T-helper 2 cell treated with Interferon-gamma antibody and Interleukin-4, amounts not matched to agents 100 ng/mL and 5 ng/mL, for 36 hours (primary cell): Measurements from ENCODE around the gene DMC1. TPM values are rescaled to one million over a fixed set of nuclear protein-coding genes. Genes with fewer than 3 reads are reported as not detected.
"Not testable (repeated sequence)": the region's sequence is repeated elsewhere in the genome, so short reads cannot be mapped to it uniquely, and the experiment has no call there.

Experiments used
- intact Hi-C: fragments of 100-400 bp; cut with micrococcal nuclease; formaldehyde crosslinking; loops from one replicate; pipeline ENCODE4 v1.15.1; 2023
- total RNA-seq: library from RNA; stranded (reverse); gene quantifications from 2 replicates; pipeline ENCODE4 v1.2.3, GENCODE V29; 2022

The DMC1 gene, protein sequence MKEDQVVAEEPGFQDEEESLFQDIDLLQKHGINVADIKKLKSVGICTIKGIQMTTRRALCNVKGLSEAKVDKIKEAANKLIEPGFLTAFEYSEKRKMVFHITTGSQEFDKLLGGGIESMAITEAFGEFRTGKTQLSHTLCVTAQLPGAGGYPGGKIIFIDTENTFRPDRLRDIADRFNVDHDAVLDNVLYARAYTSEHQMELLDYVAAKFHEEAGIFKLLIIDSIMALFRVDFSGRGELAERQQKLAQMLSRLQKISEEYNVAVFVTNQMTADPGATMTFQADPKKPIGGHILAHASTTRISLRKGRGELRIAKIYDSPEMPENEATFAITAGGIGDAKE
- total RNA-seq = 12.5 and 13.0 TPM in 2 replicates

DNA sequence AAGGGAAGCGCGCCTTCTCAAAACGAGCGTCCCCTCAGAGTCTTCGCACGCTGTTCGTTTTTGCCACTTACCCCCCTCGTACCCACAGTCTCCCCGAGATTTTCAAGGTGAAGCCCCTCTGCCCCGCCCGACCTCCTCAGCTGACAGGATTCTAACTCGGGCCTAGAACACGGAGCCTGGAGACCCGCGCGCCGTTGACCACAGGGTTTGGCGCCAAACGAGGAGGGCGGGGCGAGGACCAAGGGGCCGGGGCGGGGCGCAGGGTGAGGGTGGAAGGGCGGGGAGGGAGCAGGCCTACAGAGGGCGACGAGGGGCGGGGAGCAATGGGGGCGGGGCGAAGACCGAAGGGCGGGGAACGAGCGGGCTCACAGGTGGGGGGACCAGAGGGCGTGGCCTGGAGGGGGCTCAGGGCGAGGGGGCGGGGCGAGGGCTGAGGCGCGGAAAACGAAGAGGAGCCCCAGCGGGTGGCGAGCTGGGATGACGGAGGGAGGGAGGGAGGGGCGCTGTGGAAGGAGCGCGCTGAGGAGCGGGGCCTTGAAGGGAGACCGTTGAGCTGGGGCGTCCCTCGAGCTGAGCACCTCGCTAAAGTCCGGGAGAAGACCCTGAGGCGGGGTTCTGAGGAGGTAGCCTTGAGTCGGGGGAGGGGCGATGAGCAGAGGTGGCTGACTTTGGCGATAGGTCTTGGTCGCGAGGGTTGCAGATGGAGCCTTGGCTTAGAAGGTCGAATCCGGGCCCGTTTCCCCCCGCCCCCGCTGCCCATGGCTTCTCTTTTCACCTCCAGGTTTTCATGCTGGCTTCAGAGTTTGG lies at the start of gene DMC1:
TSS of gene DMC1 (minus strand) at position 212 of the 807 bp plus-strand sequence. CDS start 1,927 bp downstream, outside the sequence.
- intact Hi-C loops = loop anchor here (1.0 to 5.0 kb wide), 6 partner anchors 65 to 518 kb away; partner anchors contain the start of genes CSNK1E and GTPBP1

DNA sequence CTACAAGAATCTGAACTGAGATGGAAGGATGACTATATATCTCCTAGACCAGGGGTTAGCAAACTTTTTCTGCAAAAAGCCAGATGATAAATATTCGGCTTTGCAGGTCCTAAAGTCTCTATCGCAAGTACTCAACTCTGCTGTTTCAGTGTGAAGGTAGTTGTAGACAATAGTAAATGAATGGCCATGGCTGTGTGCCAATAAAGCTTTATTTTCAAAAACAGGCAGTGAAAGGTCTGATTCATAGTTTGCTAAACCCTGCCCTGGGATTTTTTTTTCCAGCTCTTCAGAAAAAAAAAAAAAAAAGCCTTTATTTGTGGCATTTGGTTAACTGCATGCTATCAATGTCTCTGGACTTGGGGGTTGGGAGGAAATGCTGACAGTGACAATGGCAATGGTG lies 48.7 kb upstream of the DMC1 start:
- intact Hi-C loops = no loop called here

DNA sequence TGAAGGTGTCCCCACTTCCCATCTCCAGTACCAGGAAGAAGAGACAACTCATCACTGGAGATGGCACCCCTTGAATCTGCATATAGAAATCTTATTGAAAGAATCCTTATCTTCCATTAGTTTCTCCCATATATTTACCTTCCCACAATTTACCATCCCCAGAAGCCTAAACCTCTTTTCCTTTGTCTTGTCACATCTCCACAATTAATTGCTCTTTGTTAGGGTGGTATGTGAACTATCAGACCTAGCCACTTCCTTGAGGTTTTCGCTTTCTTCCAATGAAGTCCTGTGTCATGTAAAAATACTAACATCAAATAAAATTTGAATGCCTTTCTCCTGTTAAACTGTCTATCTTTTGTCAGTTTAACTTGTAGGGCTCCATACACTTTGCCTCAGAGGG lies 48.3 kb upstream of the DMC1 start:
- intact Hi-C loops = no loop called here

DNA sequence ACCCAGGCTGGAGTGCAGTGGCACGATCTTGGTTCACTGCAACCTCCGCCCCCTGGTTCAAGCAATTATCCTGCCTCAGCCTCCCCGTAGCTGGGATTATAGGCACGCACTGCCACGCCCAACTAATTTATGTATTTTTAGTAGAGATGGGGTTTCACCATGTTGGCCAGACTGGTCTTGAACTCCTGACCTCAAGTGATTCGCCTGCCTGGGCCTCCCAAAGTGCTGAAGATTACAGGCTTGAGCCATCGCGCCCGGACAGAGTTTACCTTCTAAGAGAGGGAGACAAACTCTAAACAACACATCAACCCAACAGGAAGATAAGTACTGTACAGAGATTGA lies 45.1 kb upstream of the DMC1 start:
- intact Hi-C loops = not testable (repeated sequence)

DNA sequence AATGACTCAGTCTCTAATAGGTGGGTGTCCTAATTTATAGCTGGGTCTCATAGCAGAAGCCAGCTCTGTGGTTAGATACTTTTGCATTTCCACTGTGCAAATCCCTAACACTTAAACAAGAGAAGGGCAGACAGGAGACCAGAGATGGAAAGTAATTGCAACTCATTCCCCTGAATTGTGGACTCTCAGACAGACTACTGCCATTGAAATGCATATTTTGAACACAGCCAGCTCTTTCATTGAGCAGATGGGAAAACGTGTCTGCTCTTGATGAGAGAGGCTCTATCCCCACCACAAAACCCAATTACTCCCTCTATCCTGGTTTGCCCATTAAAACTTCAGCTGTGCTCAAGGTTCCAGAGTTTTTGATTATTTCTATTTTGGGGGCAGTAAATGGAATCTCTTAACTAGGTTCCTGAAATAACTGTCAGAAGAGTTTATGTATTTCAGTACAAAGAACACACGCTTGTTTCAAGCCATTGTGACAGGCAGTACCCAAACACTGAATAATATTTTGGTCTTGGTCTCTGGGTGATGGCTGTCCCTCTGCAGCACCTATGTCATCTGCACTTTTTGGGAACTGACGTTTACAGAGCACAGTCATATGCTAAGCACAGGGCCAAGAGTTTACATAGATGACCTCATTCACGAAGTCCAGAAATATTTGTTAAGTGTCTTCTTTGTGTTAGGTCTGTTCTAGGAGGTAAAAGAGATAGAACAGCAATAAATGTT lies 44.5 kb upstream of the DMC1 start:
- intact Hi-C loops = no loop called here

DNA sequence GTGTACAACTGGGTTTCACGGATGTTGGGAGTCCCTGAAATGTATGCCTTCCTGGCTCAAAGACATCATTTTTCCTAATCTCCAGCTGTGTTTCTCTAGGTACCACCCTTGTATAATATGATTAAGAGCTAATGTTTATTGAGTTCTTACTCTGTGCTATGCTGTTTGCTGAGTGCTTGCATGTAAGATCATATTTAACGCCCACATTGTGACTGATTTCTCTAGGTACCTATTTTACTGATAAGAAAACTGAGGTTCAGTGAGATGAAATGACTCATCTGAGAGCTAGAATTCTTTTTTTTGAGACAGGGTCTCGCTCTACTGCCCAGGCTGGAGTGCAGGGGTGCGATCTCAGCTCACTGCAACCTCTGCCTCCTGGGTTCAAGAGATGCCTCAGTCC lies 43.6 kb upstream of the DMC1 start:
- intact Hi-C loops = no loop called here

DNA sequence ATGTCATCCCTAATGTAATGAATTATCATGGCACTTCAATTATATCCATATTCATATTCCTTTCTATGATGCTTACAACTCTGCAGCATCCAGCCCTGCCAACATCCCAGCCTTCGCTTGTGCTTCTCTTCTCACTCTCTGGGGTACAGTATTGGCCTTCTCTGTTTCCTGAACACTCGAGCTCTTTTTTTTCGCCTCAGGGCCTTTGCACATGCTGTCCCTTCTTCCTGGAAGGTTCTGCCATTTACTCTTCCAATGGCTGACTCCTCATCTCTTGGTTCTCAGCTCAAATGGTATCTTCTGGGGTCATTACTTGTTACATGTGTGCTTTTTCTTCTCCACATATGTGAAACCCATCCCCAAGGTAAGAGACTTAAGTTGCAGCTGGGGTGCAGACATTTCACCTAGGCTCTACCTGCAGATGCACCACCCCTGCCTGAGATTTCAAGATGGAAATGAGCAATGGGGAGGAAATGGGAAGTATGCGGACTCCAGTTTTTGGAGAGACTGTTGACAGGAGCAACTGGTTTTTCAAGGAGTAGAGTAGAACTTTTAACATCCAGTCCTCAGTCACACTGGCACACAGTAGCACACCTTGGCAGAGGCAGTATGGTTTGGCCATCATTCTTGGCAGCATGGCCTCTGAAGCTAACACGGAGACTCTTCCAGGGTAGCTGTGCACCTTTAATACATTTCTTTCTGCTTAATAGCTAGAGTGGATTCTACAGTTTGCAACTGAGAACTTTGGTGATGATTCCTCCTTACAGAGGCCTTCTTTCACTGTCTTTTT lies 42.4 kb upstream of the DMC1 start:
- intact Hi-C loops = no loop called here

DNA sequence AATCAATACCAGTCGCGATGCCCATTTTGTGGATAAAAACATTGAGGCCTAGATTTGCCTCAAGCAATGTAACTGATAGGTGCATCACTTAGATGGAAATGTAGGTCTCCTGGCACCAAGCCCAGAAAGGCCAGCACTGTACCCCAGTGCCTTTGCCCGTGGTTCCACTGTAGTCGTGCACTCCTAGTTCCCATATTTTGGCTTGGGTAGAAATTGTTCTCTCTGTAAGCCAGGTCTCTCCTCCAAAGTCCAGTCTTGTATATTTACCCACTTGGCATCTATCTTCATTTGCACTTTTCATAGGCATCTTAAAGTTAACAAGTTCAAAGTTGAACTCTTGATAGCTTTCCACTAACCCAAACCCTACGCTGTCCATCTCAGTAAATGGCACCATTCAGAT lies 41.6 kb upstream of the DMC1 start:
- intact Hi-C loops = no loop called here

DNA sequence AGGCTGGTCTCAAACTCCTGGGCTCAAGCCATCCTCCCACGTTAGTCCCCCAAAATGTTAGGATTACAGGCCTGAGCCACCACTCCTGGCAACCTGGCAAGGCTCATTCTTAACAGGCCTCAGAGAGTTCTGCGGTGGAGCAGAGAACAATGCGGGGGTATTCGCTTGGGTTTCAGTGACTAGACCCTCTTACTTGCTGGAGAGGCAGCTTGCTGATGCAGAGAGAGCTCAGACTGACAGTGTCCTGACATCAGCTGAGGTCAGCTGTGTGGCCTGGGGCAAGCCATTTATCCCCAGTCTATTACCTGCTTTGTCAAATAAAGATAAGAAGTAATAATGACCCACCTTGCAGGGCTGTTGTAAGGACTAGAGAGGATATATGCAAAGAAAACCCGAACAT lies 40.3 kb upstream of the DMC1 start:
- intact Hi-C loops = no loop called here

DNA sequence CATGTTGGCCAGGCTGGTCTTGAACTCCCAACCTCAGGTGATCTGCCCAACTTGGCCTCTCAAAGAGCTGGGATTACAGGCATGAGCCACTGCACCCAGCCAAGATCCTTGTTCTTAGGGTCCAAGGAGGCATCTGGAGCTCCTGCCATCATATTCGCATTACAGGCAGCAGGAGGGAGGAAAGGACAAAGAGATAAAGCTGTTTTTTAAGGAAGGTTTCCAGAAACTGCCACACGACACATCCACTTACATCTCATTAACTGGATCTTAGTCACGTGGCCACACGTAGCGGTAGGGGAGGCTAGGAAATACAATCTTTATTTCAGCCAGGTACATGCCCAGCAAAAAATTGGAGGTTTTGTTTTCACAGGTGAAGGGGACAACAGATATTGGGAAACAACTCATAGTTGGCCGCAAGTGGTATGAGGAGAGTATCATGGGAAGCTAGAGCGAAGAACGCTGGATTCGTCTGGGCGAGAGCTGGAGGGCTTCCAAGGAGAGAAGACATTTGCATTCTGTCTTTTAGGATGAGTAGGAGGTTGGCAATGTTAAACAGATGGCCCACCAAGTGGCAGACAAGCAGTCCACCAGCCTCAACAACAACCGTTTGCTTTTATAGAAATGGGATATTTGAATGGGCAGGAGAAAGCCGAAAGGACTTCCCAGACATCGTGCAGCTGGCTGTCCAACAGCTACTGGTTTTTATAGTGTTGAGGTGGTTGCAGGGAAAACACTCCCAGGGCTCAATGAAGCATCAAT lies 39.2 kb upstream of the DMC1 start:
- intact Hi-C loops = no loop called here

DNA sequence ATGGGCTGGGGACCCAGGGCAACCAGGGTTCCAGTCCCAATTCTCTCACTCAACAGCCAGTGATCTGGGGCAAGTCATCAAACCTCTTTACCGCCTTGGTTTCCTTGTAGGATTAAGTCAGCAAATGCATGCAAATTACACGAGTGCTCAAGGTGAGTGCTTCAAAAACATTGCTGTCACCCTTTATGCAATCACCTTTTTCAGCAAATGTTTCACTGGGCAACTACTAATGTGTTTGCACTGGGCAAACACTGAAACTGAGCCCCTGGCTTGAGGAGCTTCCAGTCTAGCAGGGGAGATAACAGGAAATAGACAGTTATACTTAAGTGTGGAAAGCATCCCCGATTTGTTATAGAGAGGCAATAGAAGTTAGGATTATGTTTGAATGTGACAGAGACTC lies 37.7 kb upstream of the DMC1 start:
- intact Hi-C loops = no loop called here

DNA sequence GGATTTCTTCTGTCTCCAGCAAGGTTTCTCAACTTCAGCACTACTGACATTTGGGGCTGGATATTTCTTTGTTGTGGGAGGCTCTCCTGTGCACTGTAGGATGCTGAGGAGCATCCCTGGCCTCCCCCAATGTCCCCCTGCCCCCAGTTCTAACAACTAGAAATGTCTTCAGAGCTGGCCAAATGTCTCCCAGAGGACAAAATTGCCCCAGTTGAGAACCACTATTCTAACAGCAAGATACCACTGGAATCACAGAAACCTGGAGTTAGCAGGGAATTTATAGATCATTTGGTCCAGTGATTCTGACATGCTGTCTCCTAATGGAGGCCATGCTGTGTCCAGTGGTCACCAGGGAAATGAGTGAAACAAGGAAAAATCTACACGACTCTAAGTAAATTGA lies 32.2 kb upstream of the DMC1 start:
- intact Hi-C loops = no loop called here

DNA sequence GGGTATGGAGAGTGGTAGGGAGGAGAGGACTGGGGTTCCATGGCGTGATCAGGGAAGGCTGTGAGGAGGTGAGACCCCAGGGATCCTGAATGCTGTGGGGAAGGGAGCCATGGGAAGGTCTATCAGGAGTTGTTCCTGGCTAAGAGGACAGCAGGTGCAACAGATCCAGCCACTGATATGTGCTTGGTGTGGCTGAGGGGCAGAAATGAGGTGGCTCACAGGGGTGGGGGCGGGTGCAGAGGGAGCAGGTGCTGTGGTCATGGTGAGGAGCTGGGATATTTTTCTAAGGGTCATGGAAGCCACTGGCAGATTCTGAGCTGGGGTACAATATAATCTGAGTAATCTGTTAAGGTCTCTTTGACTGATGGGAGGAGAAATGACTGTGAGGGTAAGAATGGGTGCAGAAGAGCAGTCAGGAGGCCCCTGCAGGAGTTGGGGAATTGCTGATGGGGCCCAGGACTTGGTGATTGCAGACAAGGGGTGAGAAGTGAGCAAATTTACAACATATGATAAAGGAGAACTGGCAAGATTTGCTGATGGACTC lies 31.3 kb upstream of the DMC1 start:
- intact Hi-C loops = no loop called here

DNA sequence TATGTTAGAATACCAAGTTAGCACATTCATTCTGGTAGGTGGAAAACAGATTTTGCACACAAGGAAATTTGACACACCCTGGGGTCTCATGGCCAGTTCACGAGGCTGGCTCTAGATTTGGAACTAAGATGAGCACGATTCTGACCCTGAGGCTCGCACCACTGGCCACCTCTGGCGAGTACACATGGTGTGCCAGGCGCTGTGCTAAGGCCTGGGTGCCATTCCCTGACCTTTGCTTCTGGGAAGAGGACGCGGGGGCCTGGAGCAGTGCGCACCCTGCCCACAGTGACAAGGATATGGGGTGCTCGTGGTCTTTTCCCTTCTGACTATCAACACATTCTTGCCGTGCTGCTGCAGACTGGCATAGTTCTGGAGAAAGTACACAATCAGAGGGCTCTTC lies 29.5 kb upstream of the DMC1 start:
- intact Hi-C loops = no loop called here

DNA sequence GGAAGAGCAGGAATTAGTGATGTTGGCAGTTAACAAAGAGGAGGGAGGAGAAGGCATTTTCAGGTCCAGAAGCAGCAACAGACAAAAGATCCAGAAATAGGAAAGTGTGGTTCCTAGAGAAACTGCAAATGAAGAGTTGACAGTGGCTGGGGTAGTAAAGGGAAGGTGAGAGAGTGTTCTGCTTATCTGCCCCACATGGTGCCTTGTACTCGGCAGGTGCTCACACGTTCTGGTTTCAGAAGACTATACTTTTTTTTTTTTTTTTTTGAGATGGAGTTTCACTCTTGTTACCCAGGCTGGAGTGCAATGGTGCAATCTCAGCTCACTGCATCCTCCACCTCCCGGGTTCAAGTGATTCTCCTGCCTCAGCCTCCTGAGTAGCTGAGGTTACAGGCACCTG lies 12.9 kb upstream of the DMC1 start:
- intact Hi-C loops = not testable (repeated sequence)

DNA sequence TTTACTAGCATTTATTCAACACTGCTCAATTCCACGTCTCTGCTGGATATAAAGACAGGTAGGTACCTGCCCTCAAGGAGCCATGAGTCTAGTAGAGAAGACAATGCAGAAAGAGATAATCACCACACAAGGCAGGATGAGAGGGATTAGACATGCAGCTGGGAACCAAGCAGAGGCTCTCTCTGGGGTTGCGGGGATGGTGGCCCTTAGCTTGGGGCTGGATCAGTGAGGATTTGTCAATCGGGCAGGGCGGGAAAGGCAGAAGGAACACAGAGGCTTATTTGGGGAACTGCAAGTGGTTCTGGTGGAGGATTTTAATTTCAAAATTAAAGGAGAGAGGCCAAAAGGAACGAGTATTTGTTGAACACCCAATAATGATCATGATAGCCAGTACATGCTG lies 8.5 kb upstream of the DMC1 start:
- intact Hi-C loops = no loop called here

DNA sequence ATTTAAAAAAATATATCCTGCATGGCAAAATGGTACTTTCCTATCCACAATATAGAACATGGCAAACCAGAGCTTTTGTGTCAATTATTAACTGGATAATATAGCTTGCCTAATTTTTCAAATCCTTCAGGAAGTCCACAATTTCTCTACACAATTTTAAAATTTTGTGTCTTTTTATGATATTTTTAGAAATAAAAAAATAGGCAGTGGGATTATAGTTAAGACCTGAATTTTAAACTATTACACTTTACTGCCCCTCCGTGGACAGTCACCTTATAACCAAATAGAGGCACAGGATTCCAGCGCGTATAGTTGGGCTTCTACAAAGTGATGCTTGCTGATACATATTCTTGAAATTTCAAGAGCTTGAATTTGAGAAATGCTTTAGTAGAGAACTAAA lies 2.1 kb upstream of the DMC1 start:
- intact Hi-C loops = loop anchor here (5.0 kb wide), 5 partner anchors 135 to 520 kb away; partner anchors contain the start of genes CSNK1E and GTPBP1

DNA sequence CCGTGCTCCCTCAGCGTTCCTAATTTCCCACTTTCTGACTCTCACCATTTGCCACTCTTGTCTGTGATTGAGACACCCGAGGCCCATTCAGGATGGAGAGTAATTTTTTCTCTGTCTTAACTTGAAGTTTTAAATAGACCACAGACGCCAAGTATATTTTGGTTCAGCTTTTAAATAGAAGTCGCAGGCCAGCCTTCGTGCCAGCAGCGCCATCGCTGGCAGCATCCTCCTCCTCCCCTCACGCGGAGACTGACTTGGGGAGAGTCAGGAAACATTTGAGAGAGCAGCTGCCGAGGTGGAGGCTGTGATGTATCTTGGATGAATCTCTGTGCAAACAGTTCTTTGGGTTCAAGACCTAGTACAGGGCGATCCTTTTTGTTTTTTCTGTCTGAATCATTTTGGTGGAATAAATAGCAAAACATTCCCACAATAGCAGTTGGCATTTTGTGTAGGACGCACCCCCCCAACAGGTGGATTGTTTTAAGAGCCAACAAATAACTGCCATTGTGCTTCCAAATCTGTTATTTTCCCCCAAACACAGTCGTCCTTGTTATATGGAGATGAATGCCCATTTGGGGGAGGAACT lies 889 bp upstream of the DMC1 start:
- intact Hi-C loops = loop anchor here (5.0 kb wide), 5 partner anchors 136 to 519 kb away; partner anchors contain the start of genes CSNK1E and GTPBP1

DNA sequence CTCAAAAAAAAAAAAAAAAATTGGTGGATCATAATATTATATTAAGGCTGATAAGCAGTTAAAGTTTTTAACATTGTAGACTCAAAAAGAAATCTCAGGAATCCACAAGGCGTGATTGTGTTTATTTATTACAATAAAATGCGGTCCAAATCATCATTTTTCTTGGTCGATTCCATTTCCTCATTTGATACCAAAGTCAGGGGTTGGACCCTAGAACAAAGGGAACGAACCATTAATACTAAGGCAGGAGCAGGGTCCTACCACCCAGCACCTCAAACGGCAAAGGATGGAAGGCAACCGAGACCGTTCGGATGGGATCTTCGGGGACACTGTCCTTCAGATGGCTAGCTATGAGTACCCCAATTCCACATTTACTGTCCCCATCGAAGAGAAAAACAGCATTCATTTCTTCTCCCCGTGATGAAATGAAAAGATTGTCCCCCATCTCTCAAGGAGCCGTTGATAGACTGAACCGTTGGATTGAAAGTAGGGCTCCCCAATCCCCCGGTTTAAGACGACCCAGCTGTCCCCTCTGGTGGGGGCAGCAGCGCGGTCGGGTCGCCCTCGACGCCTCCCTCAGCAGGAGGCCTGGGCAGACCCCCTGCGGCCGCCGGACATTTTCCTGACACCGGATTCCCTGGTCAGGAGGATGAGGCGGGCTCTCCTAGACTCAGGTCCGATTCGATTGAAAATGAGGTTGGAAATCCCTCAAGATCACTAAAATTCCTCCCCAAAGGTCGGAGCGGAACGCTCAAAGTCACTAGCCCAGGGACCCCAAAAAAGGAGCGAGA lies 607 bp downstream of the DMC1 start:
- intact Hi-C loops = loop anchor here (1.0 kb wide), 1 partner anchor 64 kb away; no protein-coding TSS in a partner anchor
